Naive thymus-derived CD8-positive, alpha-beta T cell (primary cell): ENCODE results near the gene SMG7. TPM values are rescaled to one million over a fixed set of nuclear protein-coding genes. Genes with fewer than 3 reads are reported as not detected.

Experiments
- ATAC-seq, 2 donors: fragments of 150-1000 bp; cut with Tn5 transposase in 1 of 2; sonication (Bioruptor Pico), chemical (Tn5 transposase) in 1 of 2; 1 replicate in 1 of 2; 2 replicates in 1 of 2; pipeline ENCODE4 v1.10.0; 2021; ENCODE audit warnings: mild to moderate bottlenecking in 2 of 2, moderate library complexity in 2 of 2
- POLR2A ChIA-PET: fragments of 350-600 bp; sonication (Branson Sonifier 250); formaldehyde crosslinking; loops from one replicate; lab custom pipeline; 2021; ENCODE audit warnings: antibody characterized with exemption; lab: Charles Lee
- DNase-seq, 10 donors: peaks; one replicate each; pipeline versions ENCODE4 v3.0.0 to v3.0.0-alpha.2; 2020 to 2022
- H3K27ac Mint-ChIP-seq, 10 donors: one replicate each; pipeline ENCODE4 v1.8.0; 2020 to 2022; ENCODE audit warnings: mild to moderate bottlenecking in 10 of 10, mixed read lengths in 10 of 10, moderate library complexity in 4 of 10, inconsistent platforms in 1 of 10
- H3K27me3 Mint-ChIP-seq, 5 donors: one replicate each; pipeline ENCODE4 v1.8.0; 2021 to 2022; ENCODE audit warnings: mixed read lengths in 5 of 5
- H3K36me3 Mint-ChIP-seq, 3 donors: one replicate each; pipeline ENCODE4 v1.8.0; 2020 to 2022; ENCODE audit warnings: mixed read lengths in 3 of 3, mild to moderate bottlenecking in 2 of 3, inconsistent platforms in 1 of 3
- H3K4me1 Mint-ChIP-seq, 4 donors: one replicate each; pipeline ENCODE4 v1.8.0; 2021 to 2022; ENCODE audit warnings: mixed read lengths in 4 of 4
- H3K4me3 Mint-ChIP-seq, 10 donors: one replicate each; pipeline ENCODE4 v1.8.0; 2020 to 2022; ENCODE audit warnings: mild to moderate bottlenecking in 10 of 10, mixed read lengths in 10 of 10, moderate library complexity in 6 of 10, inconsistent platforms in 1 of 10
- H3K9me3 Mint-ChIP-seq, 9 donors: one replicate each; pipeline ENCODE4 v1.8.0; 2020 to 2022; ENCODE audit warnings: mixed read lengths in 9 of 9, mild to moderate bottlenecking in 3 of 9, inconsistent platforms in 1 of 9, moderate library complexity in 1 of 9
- polyA plus RNA-seq, 3 donors: library from polyadenylated mRNA; unstranded; fragments of 300-500 nt; fragmentation: Illumina TruSeq; gene quantifications; one replicate each; pipeline ENCODE4 v1.2.3, GENCODE V29; 2021
- total RNA-seq, 8 experiments: library from RNA in 2 of 8; stranded (reverse) in 2 of 8; gene quantifications; one replicate each; pipeline ENCODE4 v1.2.3 and lab custom pipeline; 2021 to 2026

Gene SMG7
- total and polyA plus RNA-seq, 5 experiments from 2014 or later, result 14.8 to 60.0 (median 29.2) TPM

DNA sequence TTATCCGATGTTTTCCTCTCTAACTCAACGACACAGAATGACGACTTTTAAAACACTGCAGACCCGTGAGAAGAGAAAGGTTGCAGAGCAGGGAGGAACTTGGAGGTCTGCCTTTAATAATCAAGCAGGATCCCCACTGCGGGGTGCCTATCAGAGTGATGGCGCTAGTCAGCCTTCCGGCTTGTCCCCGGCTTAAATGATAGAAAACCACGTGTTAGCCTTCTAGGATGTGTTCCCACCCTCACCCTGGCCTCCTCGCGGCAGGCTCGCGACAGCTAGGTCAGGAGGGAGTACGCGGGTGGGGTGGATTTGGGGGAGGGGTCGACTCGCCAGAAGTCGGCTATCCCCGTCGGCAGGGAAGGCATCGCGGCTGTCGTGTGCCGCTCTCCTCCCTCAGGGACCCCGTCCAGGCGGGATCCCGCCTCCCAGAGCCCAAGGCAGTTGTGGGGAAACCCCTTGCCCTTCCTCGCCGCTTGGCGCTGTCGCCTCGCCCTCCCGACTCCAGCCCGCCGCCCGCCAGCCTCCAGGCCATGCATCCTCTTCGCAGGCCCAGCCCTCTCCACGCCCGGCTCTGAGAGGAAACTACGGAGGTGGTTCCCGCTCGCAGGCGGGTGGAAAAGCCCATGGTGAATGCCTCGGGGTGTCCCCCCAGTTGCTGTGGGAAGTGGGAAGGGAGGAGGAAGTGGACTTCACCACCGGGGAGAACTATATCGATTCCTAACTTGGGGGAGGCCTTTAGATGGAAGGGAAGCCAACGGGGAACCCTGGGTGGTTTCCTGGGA is 1.1 kb upstream of the SMG7 start:
- peak; percentile 22 to 29 for ATAC-seq
- H3K27me3 Mint-ChIP-seq, result peaks cover 0 to 3% (median 0%) of the 10 kb centered on the region in 5 donors
- peaks cover 0 to 1% (median 0%) of the 10 kb centered on the region in 9 donors for H3K9me3 Mint-ChIP-seq
- H3K4me3 Mint-ChIP-seq, result peak overlapping the region; percentile 89 to 99 (median 98)
- H3K36me3 Mint-ChIP-seq, result peaks cover 0 to 5% (median 0%) of the 10 kb centered on the region in 3 donors
- peak; percentile 38 to 85 (median 64) for DNase-seq
- H3K27ac Mint-ChIP-seq, result peak overlapping the region; percentile 96 to 100 (median 100)
- POLR2A ChIA-PET, result interaction anchor here (0.7 to 1.6 kb wide), 4 partner anchors 11 to 580 kb away, joined by 3 to 5 read pairs (median 3); partner anchors contain the start of gene TSEN15
- peaks cover 0 to 32% (median 20%) of the 10 kb centered on the region in 4 donors for H3K4me1 Mint-ChIP-seq

- Mint-ChIP-seq H3K27me3 (peaks cover 0 to 3% (median 0%) of the 10 kb centered on the region in 5 donors), H3K4me3 (peak overlapping the region; percentile 89 to 99 (median 98)), H3K9me3 (peaks cover 0 to 1% (median 0%) of the 10 kb centered on the region in 9 donors), H3K27ac (peak overlapping the region; percentile 96 to 100 (median 100)), H3K4me1 (peaks cover 0 to 29% (median 20%) of the 10 kb centered on the region in 4 donors), H3K36me3 (peaks cover 0 to 5% (median 0%) of the 10 kb centered on the region in 3 donors)
- DNase-seq, result peak; percentile 91 to 99 (median 96)
- peak; percentile 61 to 64 for ATAC-seq
- POLR2A ChIA-PET, result interaction anchor here (1.2 to 1.6 kb wide), 2 partner anchors 160 to 579 kb away, joined by 3 to 5 read pairs; partner anchors contain the start of gene TSEN15
Observed at GRCh38 chr1:183471743-183472487, 384 bp upstream of the SMG7 start.

- Mint-ChIP-seq H3K4me1 (peaks cover 4 to 35% (median 22%) of the 10 kb centered on the region in 4 donors), H3K27me3 (peaks cover 0 to 3% (median 0%) of the 10 kb centered on the region in 5 donors), H3K27ac (peak overlapping the region; percentile 93 to 100 (median 100)), H3K4me3 (peak overlapping the region; percentile 89 to 99 (median 98)), H3K9me3 (peaks cover 0 to 1% (median 0%) of the 10 kb centered on the region in 9 donors), H3K36me3 (peaks cover 0 to 5% (median 0%) of the 10 kb centered on the region in 3 donors)
- POLR2A ChIA-PET, result interaction anchor here (1.6 kb wide), 1 partner anchor 578 kb away, joined by 5 read pairs; the partner anchor contains the start of gene TSEN15
- DNase-seq, result no peak
- ATAC-seq, result no peak
Observed at GRCh38 chr1:183473217-183473536, 878 bp downstream of the SMG7 start.

- Mint-ChIP-seq H3K27me3 (peaks cover 0 to 3% (median 0%) of the 10 kb centered on the region in 5 donors), H3K27ac (no peak overlapping the region), H3K36me3 (peaks cover 0 to 5% (median 0%) of the 10 kb centered on the region in 3 donors), H3K9me3 (peaks cover 0 to 1% (median 0%) of the 10 kb centered on the region in 9 donors), H3K4me3 (no peak overlapping the region), H3K4me1 (peaks cover 33 to 54% (median 44%) of the 10 kb centered on the region in 4 donors)
- no peak for ATAC-seq
- POLR2A ChIA-PET, result no interaction called here
- peak in 2 of 10 donors; percentile 7 to 9 for DNase-seq
Observed at GRCh38 chr1:183476081-183476480, 3.8 kb downstream of the SMG7 start.

- peak overlapping the region in 9 of 10 donors; percentile 31 to 79 (median 54) for H3K4me3 Mint-ChIP-seq
- peaks cover 35 to 66% (median 59%) of the 10 kb centered on the region in 4 donors for H3K4me1 Mint-ChIP-seq
- H3K9me3 Mint-ChIP-seq, result no peaks in the 10 kb centered on the region
- ATAC-seq (peak in 1 of 2 donors; percentile 17), DNase-seq (no peak)
- H3K27ac Mint-ChIP-seq, result peak overlapping the region in 8 of 10 donors; percentile 1 to 85 (median 38)
- POLR2A ChIA-PET, result interaction anchor here (0.6 kb wide), 1 partner anchor 1567 kb away, joined by 4 read pairs; the partner anchor contains the start of gene RNF2
- H3K36me3 Mint-ChIP-seq, result peaks cover 0 to 8% (median 0%) of the 10 kb centered on the region in 3 donors
- no peaks in the 10 kb centered on the region for H3K27me3 Mint-ChIP-seq
Observed at GRCh38 chr1:183477986-183478781, 5.9 kb downstream of the SMG7 start.

- H3K27me3 Mint-ChIP-seq, result no peaks in the 10 kb centered on the region
- ATAC-seq, result no peak
- H3K4me3 Mint-ChIP-seq, result peak overlapping the region in 7 of 10 donors; percentile 6 to 28 (median 9)
- peaks cover 0 to 6% (median 2%) of the 10 kb centered on the region in 3 donors for H3K36me3 Mint-ChIP-seq
- H3K9me3 Mint-ChIP-seq, result no peaks in the 10 kb centered on the region
- POLR2A ChIA-PET, result no interaction called here
- peaks cover 34 to 78% (median 62%) of the 10 kb centered on the region in 4 donors for H3K4me1 Mint-ChIP-seq
- DNase-seq, result no peak
- H3K27ac Mint-ChIP-seq, result peak overlapping the region in 7 of 10 donors; percentile 1 to 74 (median 41)
Observed at GRCh38 chr1:183480971-183481441, 8.7 kb downstream of the SMG7 start.

- Mint-ChIP-seq H3K9me3 (no peaks in the 10 kb centered on the region), H3K4me3 (no peak overlapping the region), H3K36me3 (peaks cover 0 to 12% (median 3%) of the 10 kb centered on the region in 3 donors), H3K27ac (peak overlapping the region in 5 of 10 donors; percentile 1 to 74 (median 12)), H3K4me1 (peaks cover 40 to 91% (median 74%) of the 10 kb centered on the region in 4 donors), H3K27me3 (no peaks in the 10 kb centered on the region)
- ATAC-seq (no peak), DNase-seq (no peak)
- POLR2A ChIA-PET, result no interaction called here
Observed at GRCh38 chr1:183483224-183483623, 10.9 kb downstream of the SMG7 start.

GRCh38 chr1:183484254-183484653 is 12.0 kb downstream of the SMG7 start:
- Mint-ChIP-seq H3K4me1 (peaks cover 36 to 91% (median 70%) of the 10 kb centered on the region in 4 donors), H3K36me3 (peaks cover 0 to 12% (median 5%) of the 10 kb centered on the region in 3 donors), H3K27me3 (no peaks in the 10 kb centered on the region), H3K4me3 (no peak overlapping the region), H3K9me3 (no peaks in the 10 kb centered on the region), H3K27ac (no peak overlapping the region)
- ATAC-seq (no peak), DNase-seq (no peak)
- POLR2A ChIA-PET, result interaction anchor here (0.7 kb wide), 1 partner anchor 10 kb away, joined by 3 read pairs; no protein-coding TSS in a partner anchor

DNA sequence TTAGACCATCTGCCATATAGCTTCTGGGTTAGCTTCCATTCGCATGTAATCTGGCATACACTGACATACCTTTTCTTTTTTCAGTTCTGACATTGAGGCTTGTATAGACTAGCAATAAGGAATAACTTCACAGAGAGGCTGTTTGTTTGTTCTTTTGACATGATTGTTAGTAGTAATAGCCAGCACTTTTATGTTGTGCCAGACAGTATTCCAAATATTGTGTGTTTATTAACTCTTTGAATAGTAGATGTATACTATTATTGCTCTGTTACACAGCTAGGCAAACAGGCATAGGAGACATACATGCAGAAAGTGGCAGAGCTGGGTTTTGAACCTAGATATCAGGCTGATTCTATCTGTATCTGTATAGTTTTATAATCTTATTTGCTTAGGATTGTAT is 12.6 kb downstream of the SMG7 start:
- H3K27me3 Mint-ChIP-seq, result no peaks in the 10 kb centered on the region
- DNase-seq (no peak), ATAC-seq (no peak)
- peaks cover 0 to 13% (median 5%) of the 10 kb centered on the region in 3 donors for H3K36me3 Mint-ChIP-seq
- peaks cover 37 to 91% (median 70%) of the 10 kb centered on the region in 4 donors for H3K4me1 Mint-ChIP-seq
- H3K4me3 Mint-ChIP-seq, result no peak overlapping the region
- POLR2A ChIA-PET, result interaction anchor here (0.7 kb wide), 1 partner anchor 11 kb away, joined by 3 read pairs; no protein-coding TSS in a partner anchor
- no peak overlapping the region for H3K27ac Mint-ChIP-seq
- H3K9me3 Mint-ChIP-seq, result no peaks in the 10 kb centered on the region

- no peak for DNase-seq
- H3K4me3 Mint-ChIP-seq, result peak overlapping the region in 1 of 10 donors; percentile 5
- ATAC-seq, result no peak
- H3K27ac Mint-ChIP-seq, result peak overlapping the region in 3 of 10 donors; percentile 8 to 38 (median 26)
- POLR2A ChIA-PET, result interaction anchor here (0.9 kb wide), 1 partner anchor 18 kb away, joined by 3 read pairs; no protein-coding TSS in a partner anchor
- H3K27me3 Mint-ChIP-seq, result no peaks in the 10 kb centered on the region
- H3K4me1 Mint-ChIP-seq, result peaks cover 27 to 80% (median 57%) of the 10 kb centered on the region in 4 donors
- H3K36me3 Mint-ChIP-seq, result peaks cover 0 to 13% (median 5%) of the 10 kb centered on the region in 3 donors
- H3K9me3 Mint-ChIP-seq, result no peaks in the 10 kb centered on the region
Observed at GRCh38 chr1:183487674-183488442, 15.6 kb downstream of the SMG7 start.

DNA sequence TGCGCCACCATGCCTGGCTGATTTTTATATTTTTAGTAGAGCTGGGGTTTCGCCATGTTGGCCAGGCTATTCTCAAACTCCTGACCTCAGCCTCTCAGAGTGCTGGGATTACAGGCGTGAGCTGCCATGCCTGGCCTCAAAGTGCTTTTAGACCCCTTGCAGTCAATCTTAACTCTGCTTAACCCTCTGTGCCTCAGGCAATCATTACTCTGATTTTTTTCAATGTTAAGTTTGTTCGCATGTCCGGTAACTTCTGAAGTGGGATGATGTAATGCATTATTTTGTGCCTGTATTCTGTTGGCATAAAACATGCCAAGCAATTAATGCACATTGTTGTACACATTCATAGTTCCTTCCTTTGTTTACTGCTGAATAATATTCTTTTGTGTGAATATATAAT is 18.6 kb downstream of the SMG7 start:
- Mint-ChIP-seq H3K36me3 (peaks cover 0 to 14% (median 4%) of the 10 kb centered on the region in 3 donors), H3K4me3 (no peak overlapping the region), H3K9me3 (no peaks in the 10 kb centered on the region), H3K4me1 (peaks cover 25 to 72% (median 54%) of the 10 kb centered on the region in 4 donors), H3K27me3 (no peaks in the 10 kb centered on the region), H3K27ac (peak overlapping the region in 2 of 10 donors; percentile 34 to 36)
- no peak for ATAC-seq
- DNase-seq, result no peak
- POLR2A ChIA-PET, result no interaction called here
